Keratinocyte (primary cell): ENCODE measurements around the gene SCN4A. TPM values are rescaled to one million over a fixed set of nuclear protein-coding genes. Genes with fewer than 3 reads are reported as not detected.
A peak's percentile ranks its signal among the peaks of the same experiment; 100 is the strongest.

Experiments
- DNase-seq: peaks from one replicate; pipeline ENCODE4 v3.0.0-alpha.2; 2011; ENCODE audit warnings: low read depth, missing footprints, low spot score
- FAIRE-seq: peaks from 2 replicates; lab custom pipeline; 2011; peaks lifted over from hg19 to GRCh38; lab: Jason Lieb, UNC
- H2AFZ ChIP-seq: 2 replicates; pipeline ENCODE4 v1.6.0; 2012; ENCODE audit warnings: low read length, control low read depth, inconsistent platforms; ENCODE audit not compliant: control insufficient read depth
- H3K27ac ChIP-seq: 2 replicates; pipeline ENCODE4 v1.5.1; 2011; ENCODE audit warnings: low read length; ENCODE audit not compliant: control insufficient read depth, insufficient read depth
- H3K27me3 ChIP-seq: 3 replicates; pipeline ENCODE4 v1.6.0; 2011; ENCODE audit warnings: low read length; ENCODE audit not compliant: control insufficient read depth, insufficient read depth; ENCODE audit errors: extremely low read depth
- H3K36me3 ChIP-seq, 2 experiments: 2 replicates in 1 of 2; 3 replicates in 1 of 2; pipeline ENCODE4 v1.5.1; 2011; ENCODE audit warnings: low read length in 2 of 2, mild to moderate bottlenecking in 1 of 2; ENCODE audit not compliant: control insufficient read depth in 2 of 2, insufficient read depth in 2 of 2; ENCODE audit errors: extremely low read depth in 1 of 2
- H3K4me1 ChIP-seq: 3 replicates; pipeline ENCODE4 v1.5.1; 2011; ENCODE audit warnings: low read length; ENCODE audit not compliant: control insufficient read depth, insufficient read depth; ENCODE audit errors: extremely low read depth
- H3K4me2 ChIP-seq: 3 replicates; pipeline ENCODE4 v1.6.0; 2011; ENCODE audit warnings: low read depth, low read length; ENCODE audit not compliant: control insufficient read depth, insufficient read depth; ENCODE audit errors: extremely low read depth
- H3K4me3 ChIP-seq, 3 experiments: fragments of 200-600 bp in 1 of 3; sonication (generic) in 1 of 3; 2 replicates in 2 of 3; 3 replicates in 1 of 3; pipeline ENCODE4 v1.5.1; 2011 to 2016; ENCODE audit warnings: low read length in 3 of 3, mild to moderate bottlenecking in 3 of 3, control low read depth in 2 of 3, inconsistent platforms in 1 of 3, low read depth in 1 of 3, mixed read lengths in 1 of 3, mixed run types in 1 of 3, moderate library complexity in 1 of 3; ENCODE audit not compliant: control insufficient read depth in 2 of 3, insufficient read depth in 2 of 3; ENCODE audit errors: extremely low read depth in 1 of 3
- H3K79me2 ChIP-seq: 2 replicates; pipeline ENCODE4 v1.6.0; 2012; ENCODE audit warnings: low read length; ENCODE audit not compliant: control insufficient read depth, insufficient read depth
- H3K9ac ChIP-seq: 3 replicates; pipeline ENCODE4 v1.6.0; 2011; ENCODE audit warnings: low read length; ENCODE audit not compliant: control insufficient read depth, insufficient read depth; ENCODE audit errors: extremely low read depth
- H3K9me1 ChIP-seq: 3 replicates; pipeline ENCODE4 v1.6.0; 2011; ENCODE audit warnings: low read length; ENCODE audit not compliant: control insufficient read depth, insufficient read depth; ENCODE audit errors: extremely low read depth
- H3K9me3 ChIP-seq: 2 replicates; pipeline ENCODE4 v1.5.1; 2012; ENCODE audit warnings: low read depth, low read length; ENCODE audit not compliant: control insufficient read depth
- H4K20me1 ChIP-seq: 3 replicates; pipeline ENCODE4 v1.6.0; 2011; ENCODE audit warnings: low read length; ENCODE audit not compliant: control insufficient read depth, insufficient read depth; ENCODE audit errors: extremely low read depth
- CTCF ChIP-seq, 3 experiments: IDR thresholded peaks in 1 of 3; conservative IDR thresholded peaks in 1 of 3; optimal IDR thresholded peaks in 1 of 3; 2 replicates in 2 of 3; 3 replicates in 1 of 3; pipeline versions ENCODE3 to v1.5.1; 2011; ENCODE audit warnings: low read length in 3 of 3, mild to moderate bottlenecking in 3 of 3, moderate library complexity in 2 of 3, control low read depth in 1 of 3, inconsistent platforms in 1 of 3; ENCODE audit not compliant: insufficient read depth in 2 of 3; ENCODE audit errors: extremely low read depth in 1 of 3
- EZH2 ChIP-seq: IDR thresholded peaks from one replicate; pipeline ENCODE4 v1.6.1; 2012; ENCODE audit warnings: inconsistent platforms, mild to moderate bottlenecking, low read length, moderate library complexity
- dilution Hi-C: fragments of 300-500 bp; cut with MboI; formaldehyde crosslinking; loops from one replicate; pipeline ENCODE4 v1.7.0; 2020; ENCODE audit warnings: low sequenced_read_pairs; ENCODE audit not compliant: extremely low pct_ligation_motif_present
- polyA plus RNA-seq, 5 experiments: library from polyadenylated mRNA; depleted of rRNA in 3 of 5; stranded (reverse) in 3 of 5; stranded (forward) in 1 of 5; unstranded in 1 of 5; fragments of >200 nt; gene quantifications; 1 replicate in 1 of 5; 2 replicates in 3 of 5; 3 replicates in 1 of 5; pipeline versions ENCODE4 v1.2.1 to v1.2.3, GENCODE V29; 2011 to 2012; ENCODE audit warnings: missing spikeins in 2 of 5, low read depth in 1 of 5, low replicate concordance in 1 of 5

The SCN4A gene
- polyA plus RNA-seq, 1 donor (not counting 4 experiments of a cell fraction or from before 2014, with no cell fraction given), result not detected

- Histone ChIP-seq H3K27me3 (no peaks in the 10 kb centered on the region), H3K4me1 (no peaks in the 10 kb centered on the region), H3K4me3 (no peak overlapping the region), H3K9me3 (no peaks in the 10 kb centered on the region), H3K36me3 (no peaks in the 10 kb centered on the region), H3K27ac (no peak overlapping the region), H3K4me2 (no peak overlapping the region), H3K79me2 (no peaks in the 10 kb centered on the region), H2AFZ (no peak overlapping the region), H3K9ac (no peak overlapping the region), H3K9me1 (no peaks in the 10 kb centered on the region), H4K20me1 (no peaks in the 10 kb centered on the region)
- dilution Hi-C loops, result no loop called here
- TF ChIP-seq CTCF (optimal IDR thresholded peaks at IDR 0.05 in 1 of 3, IDR thresholded peaks at IDR 0.05 in 1 of 3, conservative IDR thresholded peaks at IDR 0.05 in 1 of 3; ENCODE audit: extremely low read depth in 1 of 3, insufficient read depth in 2 of 3, low read length in 3 of 3) (peak in 2 of 3 experiments; percentile 6 to 34), EZH2 (no peak)
- DNase-seq (no peak), FAIRE-seq (no peak)
These were observed 43.6 kb upstream of the SCN4A start for GRCh38 chr17:64016231-64016784.

- Histone ChIP-seq H3K4me1 (no peaks in the 10 kb centered on the region), H2AFZ (no peak overlapping the region), H3K4me3 (no peak overlapping the region), H3K36me3 (no peaks in the 10 kb centered on the region), H3K27me3 (no peaks in the 10 kb centered on the region), H3K27ac (no peak overlapping the region), H3K9me3 (no peaks in the 10 kb centered on the region), H3K4me2 (no peak overlapping the region), H4K20me1 (no peaks in the 10 kb centered on the region), H3K79me2 (no peaks in the 10 kb centered on the region), H3K9me1 (no peaks in the 10 kb centered on the region), H3K9ac (no peak overlapping the region)
- DNase-seq, result no peak
- no peak for FAIRE-seq
- dilution Hi-C loops, result no loop called here
- no peak for TF ChIP-seq CTCF (optimal IDR thresholded peaks at IDR 0.05 in 1 of 3, IDR thresholded peaks at IDR 0.05 in 1 of 3, conservative IDR thresholded peaks at IDR 0.05 in 1 of 3; ENCODE audit: extremely low read depth in 1 of 3, insufficient read depth in 2 of 3, low read length in 3 of 3)
- no peak for TF ChIP-seq EZH2
These were observed 42.7 kb upstream of the SCN4A start for GRCh38 chr17:64015447-64015846.
